Tibial nerve (tissue), 4 donors: ENCODE data around the gene KCNJ11. TPM values are rescaled to one million over a fixed set of nuclear protein-coding genes. Genes with fewer than 3 reads are reported as not detected.

Source experiments
- DNase-seq, 2 donors: peaks; one replicate each; pipeline ENCODE4 v3.0.0-alpha.2; 2019; ENCODE audit warnings: low spot score in 2 of 2
- H3K27ac ChIP-seq, 4 donors: fragments of 200-600 bp; sonication (generic) in 3 of 4; one replicate each; pipeline ENCODE4 v1.5.1; 2017 to 2019; ENCODE audit warnings: mild to moderate bottlenecking in 1 of 4
- H3K27me3 ChIP-seq, 2 donors: fragments of 200-600 bp; sonication (generic) in 1 of 2; one replicate each; pipeline versions ENCODE4 v1.5.1 to v1.6.0; 2017 to 2019
- H3K36me3 ChIP-seq, 3 donors: fragments of 200-600 bp; sonication (generic); one replicate each; pipeline ENCODE4 v1.5.1; 2018 to 2019
- H3K4me1 ChIP-seq, 4 donors: fragments of 200-600 bp; sonication (generic) in 3 of 4; one replicate each; pipeline ENCODE4 v1.5.1; 2017 to 2019
- H3K4me3 ChIP-seq, 4 donors: fragments of 200-600 bp; sonication (generic) in 3 of 4; one replicate each; pipeline ENCODE4 v1.5.1; 2017 to 2019; ENCODE audit warnings: mild to moderate bottlenecking in 1 of 4, moderate library complexity in 1 of 4
- H3K9me3 ChIP-seq, 4 donors: fragments of 200-600 bp; sonication (generic) in 3 of 4; one replicate each; pipeline ENCODE4 v1.5.1; 2017 to 2019
- EP300 ChIP-seq, 2 donors: sonication (generic); formaldehyde crosslinking; IDR thresholded peaks; one replicate each; pipeline ENCODE4 v1.6.1; 2017; ENCODE audit warnings: antibody characterized with exemption in 2 of 2, mild to moderate bottlenecking in 1 of 2
- POLR2A ChIP-seq, 2 donors: fragments of 450-650 bp; IDR thresholded peaks; one replicate each; pipeline ENCODE4 v1.6.1; 2017; ENCODE audit warnings: antibody characterized with exemption in 2 of 2, mild to moderate bottlenecking in 2 of 2, moderate library complexity in 2 of 2
- WGBS, 2 donors: methylation state at CpG; one replicate each; pipeline ENCODE4 v1.1.5; 2018; 5-methylcytosine and 5-hydroxymethylcytosine counted together
- total RNA-seq, 4 donors: library from RNA; depleted of rRNA; stranded (reverse); fragments of >200 nt; gene quantifications; one replicate each; pipeline ENCODE4 v1.1.0, GENCODE V29; 2016
- TF ChIP-seq, protein P1 (sequence below), 5 experiments: fragments of 200-600 bp in 3 of 5; fragments of 450-650 bp in 2 of 5; sonication (generic) in 3 of 5; IDR thresholded peaks; one replicate each; pipeline ENCODE4 v1.5.1; 2016 to 2019; ENCODE audit warnings: antibody characterized with exemption in 5 of 5, mild to moderate bottlenecking in 3 of 5, moderate library complexity in 2 of 5

The KCNJ11 gene
- total RNA-seq: 10 to 100 TPM in 1 of 4 donors, 1 to 10 TPM in 2, under 1 TPM in 1; 0.59 to 19.7 (median 3.5) TPM

DNA sequence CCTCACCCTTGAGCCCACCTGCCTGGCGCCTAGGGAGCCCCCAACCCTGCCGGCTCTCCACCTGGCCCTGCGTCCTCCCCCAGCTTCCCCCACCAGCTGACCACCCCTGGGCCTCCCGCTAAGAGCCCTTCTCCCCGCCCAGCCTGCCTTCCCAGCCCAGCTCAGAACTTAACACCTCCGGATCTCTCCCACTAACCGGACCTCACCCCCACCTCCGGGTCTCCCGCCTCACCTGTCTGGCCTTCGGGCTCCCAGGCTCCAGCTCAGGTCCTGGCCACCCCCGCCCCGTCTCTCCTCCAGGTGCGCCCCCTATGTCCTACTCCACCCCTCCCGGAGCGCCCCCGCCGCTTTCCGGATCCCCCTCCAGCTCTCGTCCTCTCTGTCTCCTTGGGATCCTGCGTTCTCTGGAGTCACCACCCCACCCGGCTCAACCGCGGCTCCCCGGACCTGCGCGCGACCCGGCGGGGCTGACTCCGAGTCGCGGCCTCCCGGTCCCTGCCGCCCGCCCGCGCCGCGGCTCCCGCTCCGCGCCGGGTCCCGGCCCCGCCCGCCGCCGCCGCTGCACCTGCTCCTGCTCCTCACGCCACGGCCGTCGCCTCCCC is at the start of gene KCNJ11:
Gene KCNJ11, minus strand, starts transcription at position 51 of the 602 bp plus-strand sequence. CDS start 568 bp downstream, outside the sequence.
- peaks cover 0 to 13% of the 10 kb centered on the region in 2 donors for H3K27me3 ChIP-seq

DNA sequence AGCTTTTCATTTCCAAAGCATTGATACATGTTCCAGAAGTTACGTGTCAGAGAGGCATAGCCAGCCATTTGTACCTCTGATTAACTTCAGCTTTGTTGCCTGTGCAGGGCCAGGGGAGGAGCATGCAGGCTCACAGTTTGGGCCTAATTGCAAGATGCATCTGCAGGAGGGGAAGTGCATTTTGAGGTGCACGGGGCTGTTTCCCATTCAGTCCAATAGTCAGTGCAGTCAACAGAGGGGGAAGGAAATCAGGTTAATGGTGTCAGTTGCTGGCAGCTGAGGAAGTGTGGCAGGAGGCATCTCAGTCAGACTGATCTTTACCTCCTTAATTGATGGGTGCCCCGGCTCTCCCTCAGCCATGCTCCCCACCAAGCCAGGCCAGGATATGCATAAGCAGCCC is 48.9 kb upstream of the KCNJ11 start:
- 65 to 82% methylated on average over 3 of the region's 3 CpGs for WGBS, 2 donors
- Histone ChIP-seq H3K4me3 (no peak overlapping the region), H3K9me3 (no peaks in the 10 kb centered on the region), H3K27ac (no peak overlapping the region), H3K27me3 (no peaks in the 10 kb centered on the region), H3K36me3 (no peaks in the 10 kb centered on the region), H3K4me1 (peaks cover 0 to 12% (median 0%) of the 10 kb centered on the region in 4 donors)
- TF ChIP-seq POLR2A (IDR thresholded peaks at IDR 0.05): no peak
- TF ChIP-seq, protein P1, sequence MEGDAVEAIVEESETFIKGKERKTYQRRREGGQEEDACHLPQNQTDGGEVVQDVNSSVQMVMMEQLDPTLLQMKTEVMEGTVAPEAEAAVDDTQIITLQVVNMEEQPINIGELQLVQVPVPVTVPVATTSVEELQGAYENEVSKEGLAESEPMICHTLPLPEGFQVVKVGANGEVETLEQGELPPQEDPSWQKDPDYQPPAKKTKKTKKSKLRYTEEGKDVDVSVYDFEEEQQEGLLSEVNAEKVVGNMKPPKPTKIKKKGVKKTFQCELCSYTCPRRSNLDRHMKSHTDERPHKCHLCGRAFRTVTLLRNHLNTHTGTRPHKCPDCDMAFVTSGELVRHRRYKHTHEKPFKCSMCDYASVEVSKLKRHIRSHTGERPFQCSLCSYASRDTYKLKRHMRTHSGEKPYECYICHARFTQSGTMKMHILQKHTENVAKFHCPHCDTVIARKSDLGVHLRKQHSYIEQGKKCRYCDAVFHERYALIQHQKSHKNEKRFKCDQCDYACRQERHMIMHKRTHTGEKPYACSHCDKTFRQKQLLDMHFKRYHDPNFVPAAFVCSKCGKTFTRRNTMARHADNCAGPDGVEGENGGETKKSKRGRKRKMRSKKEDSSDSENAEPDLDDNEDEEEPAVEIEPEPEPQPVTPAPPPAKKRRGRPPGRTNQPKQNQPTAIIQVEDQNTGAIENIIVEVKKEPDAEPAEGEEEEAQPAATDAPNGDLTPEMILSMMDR (IDR thresholded peaks at IDR 0.05): no peak
- no peak for DNase-seq

More for the DNA sequence above, at the start of gene KCNJ11:
- TF ChIP-seq EP300 (IDR thresholded peaks at IDR 0.05): no peak
- TF ChIP-seq POLR2A (IDR thresholded peaks at IDR 0.05): no peak
- TF ChIP-seq, protein P1 (IDR thresholded peaks at IDR 0.05): no peak
- Histone ChIP-seq H3K4me1 (peaks cover 0 to 14% (median 2%) of the 10 kb centered on the region in 4 donors), H3K27ac (peak within 1 kb of the TSS in 2 of 4 donors; percentile 59 to 60), H3K4me3 (peak within 1 kb of the TSS; percentile 40 to 64 (median 52)), H3K9me3 (no peaks in the 10 kb centered on the region), H3K36me3 (no peaks in the 10 kb centered on the region)
- WGBS, 2 donors: 9% methylated on average over 23 to 40 of the region's 53 CpGs
- DNase-seq: no peak

DNA sequence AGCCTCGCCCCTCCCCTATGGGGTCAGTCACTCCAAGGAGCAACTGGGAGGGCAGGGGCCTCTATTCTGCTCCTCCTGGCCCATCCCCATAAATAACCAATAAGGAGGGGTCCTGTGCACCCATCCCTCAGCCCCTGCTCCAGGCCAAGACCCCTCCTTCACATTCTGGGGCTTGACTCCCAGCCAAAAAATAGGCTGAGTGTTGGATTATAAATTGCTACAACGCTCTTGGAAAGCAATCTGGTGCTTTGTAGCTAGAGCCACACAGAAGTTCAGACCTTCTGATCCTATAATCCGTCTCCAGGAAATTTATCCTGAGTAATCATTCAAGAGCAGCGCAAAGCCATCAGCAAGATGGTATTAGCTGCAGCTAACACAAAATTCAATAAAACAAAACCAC is 45.6 kb upstream of the KCNJ11 start:
- no peaks in the 10 kb centered on the region for H3K9me3 ChIP-seq
- no peaks in the 10 kb centered on the region for H3K27me3 ChIP-seq
- TF ChIP-seq EP300 (IDR thresholded peaks at IDR 0.05): no peak
- no peak for TF ChIP-seq POLR2A (IDR thresholded peaks at IDR 0.05)
- TF ChIP-seq, protein P1 (IDR thresholded peaks at IDR 0.05): no peak
- peak overlapping the region in 1 of 4 donors; percentile 51 for H3K27ac ChIP-seq
- peaks cover 0 to 26% (median 0%) of the 10 kb centered on the region in 4 donors for H3K4me1 ChIP-seq
- DNase-seq: no peak
- 64 to 65% methylated on average over 4 of the region's 4 CpGs for WGBS, 2 donors
- H3K36me3 ChIP-seq: no peaks in the 10 kb centered on the region
- H3K4me3 ChIP-seq: no peak overlapping the region

DNA sequence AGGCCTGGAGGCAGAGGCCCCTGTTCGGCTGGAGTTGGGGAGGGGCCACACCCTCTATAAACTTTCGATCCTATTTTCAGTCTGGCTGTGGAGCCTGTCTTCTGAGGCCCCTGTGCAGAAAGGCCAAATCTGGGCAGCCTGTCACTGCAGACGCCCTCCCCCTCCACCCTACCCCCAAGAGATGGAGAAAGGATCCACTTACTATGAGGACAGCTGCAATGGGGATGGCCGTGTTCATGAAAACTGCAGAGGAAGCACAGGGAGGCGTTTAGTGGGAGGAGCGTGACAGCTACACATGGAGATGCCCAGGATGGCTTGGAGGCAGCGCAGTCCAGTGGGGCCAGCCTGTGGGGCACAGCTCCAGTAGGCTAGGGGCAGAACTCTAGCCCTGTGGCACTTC is 43.5 kb upstream of the KCNJ11 start:
- Histone ChIP-seq H3K27me3 (no peaks in the 10 kb centered on the region), H3K9me3 (no peaks in the 10 kb centered on the region), H3K4me3 (no peak overlapping the region), H3K27ac (peak overlapping the region in 1 of 4 donors; percentile 2), H3K36me3 (no peaks in the 10 kb centered on the region), H3K4me1 (peaks cover 0 to 26% (median 0%) of the 10 kb centered on the region in 4 donors)
- TF ChIP-seq EP300 (IDR thresholded peaks at IDR 0.05) (no peak), POLR2A (IDR thresholded peaks at IDR 0.05) (no peak)
- TF ChIP-seq, protein P1 (IDR thresholded peaks at IDR 0.05): no peak
- no peak for DNase-seq
- WGBS, 2 donors: 35 to 52% methylated on average over 7 of the region's 7 CpGs

DNA sequence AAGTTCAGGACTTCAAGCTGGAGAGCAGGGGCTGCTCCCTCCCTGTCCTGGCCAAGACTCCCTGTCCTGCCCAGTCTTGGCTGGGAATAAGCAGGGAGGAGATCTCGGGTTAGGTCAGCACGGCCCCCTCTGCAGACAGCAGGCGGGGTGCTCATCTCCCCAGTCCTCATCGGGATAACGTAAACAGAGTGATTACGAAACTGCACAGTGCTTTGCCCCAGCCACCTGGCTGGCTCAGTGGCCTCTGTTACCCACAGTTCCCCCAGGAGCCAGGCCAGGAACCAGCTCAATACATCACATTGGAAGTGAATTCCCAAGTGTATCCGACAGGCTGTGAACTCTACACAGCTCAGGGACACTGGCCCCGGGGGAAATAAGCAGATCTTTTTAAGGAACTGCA is 42.7 kb upstream of the KCNJ11 start:
- Histone ChIP-seq H3K27me3 (no peaks in the 10 kb centered on the region), H3K4me1 (peaks cover 0 to 26% (median 0%) of the 10 kb centered on the region in 4 donors), H3K4me3 (no peak overlapping the region), H3K9me3 (no peaks in the 10 kb centered on the region), H3K36me3 (no peaks in the 10 kb centered on the region), H3K27ac (peak overlapping the region in 1 of 4 donors; percentile 52)
- no peak for TF ChIP-seq POLR2A (IDR thresholded peaks at IDR 0.05)
- TF ChIP-seq, protein P1 (IDR thresholded peaks at IDR 0.05): no peak
- TF ChIP-seq EP300 (IDR thresholded peaks at IDR 0.05): no peak
- no peak for DNase-seq
- 51 to 55% methylated on average over 8 of the region's 8 CpGs for WGBS, 2 donors
